Effector memory CD4-positive, alpha-beta T cell (primary cell): ENCODE results near the gene RAB27A.
"Not testable (repeated sequence)": the region's sequence is repeated elsewhere in the genome, so short reads cannot be mapped to it uniquely, and the experiment has no call there.

Experiments used
- DNase-seq, 3 donors: peaks; one replicate each; pipeline ENCODE4 v3.0.0-alpha.2; 2020
- H3K27ac ChIP-seq: 2 replicates; pipeline ENCODE4 v1.7.0; 2013; ENCODE audit warnings: mild to moderate bottlenecking, low read length, moderate library complexity; ENCODE audit not compliant: insufficient read depth, poor library complexity, severe bottlenecking
- H3K27me3 ChIP-seq: replicated peaks from 2 replicates; pipeline ENCODE4 v1.7.0; 2013; ENCODE audit warnings: mild to moderate bottlenecking, low read length; ENCODE audit not compliant: insufficient read depth, control insufficient read depth, poor library complexity, severe bottlenecking
- H3K36me3 ChIP-seq: 2 replicates; pipeline ENCODE4 v1.7.0; 2013; ENCODE audit warnings: mild to moderate bottlenecking, low read length, moderate library complexity; ENCODE audit not compliant: control insufficient read depth, insufficient read depth
- H3K4me1 ChIP-seq: 2 replicates; pipeline ENCODE4 v1.7.0; 2013; ENCODE audit warnings: low read length, mild to moderate bottlenecking; ENCODE audit not compliant: control insufficient read depth, insufficient read depth, poor library complexity, severe bottlenecking
- H3K4me3 ChIP-seq: 2 replicates; pipeline ENCODE4 v1.7.0; 2013; ENCODE audit warnings: low read length, low read depth, mild to moderate bottlenecking; ENCODE audit not compliant: insufficient read depth, poor library complexity, severe bottlenecking
- H3K9me3 ChIP-seq: 2 replicates; pipeline ENCODE4 v1.7.0; 2013; ENCODE audit warnings: mild to moderate bottlenecking, low read length, moderate library complexity; ENCODE audit not compliant: control insufficient read depth

Gene RAB27A

GRCh38 chr15:55254916-55255679 is 34.5 kb downstream of the RAB27A start:
- Histone ChIP-seq H3K9me3 (no peaks in the 10 kb centered on the region), H3K4me3 (peak overlapping the region; percentile 17), H3K4me1 (peaks cover 16% of the 10 kb centered on the region), H3K27ac (peak overlapping the region; percentile 24), H3K36me3 (no peaks in the 10 kb centered on the region), H3K27me3 (no peaks in the 10 kb centered on the region)
- DNase-seq = no peak

- Histone ChIP-seq H3K27ac (no peak overlapping the region), H3K36me3 (no peaks in the 10 kb centered on the region), H3K4me1 (peaks cover 16% of the 10 kb centered on the region), H3K9me3 (no peaks in the 10 kb centered on the region), H3K27me3 (no peaks in the 10 kb centered on the region), H3K4me3 (no peak overlapping the region)
- no peak for DNase-seq
These were observed 36.0 kb downstream of the RAB27A start for GRCh38 chr15:55253580-55253979.

- not testable (repeated sequence) for H3K4me3 ChIP-seq
These were observed 37.4 kb downstream of the RAB27A start for GRCh38 chr15:55252201-55252600.

GRCh38 chr15:55250941-55251340 is 38.7 kb downstream of the RAB27A start:
- DNase-seq = no peak
- H3K27me3 ChIP-seq = no peaks in the 10 kb centered on the region
- H3K36me3 ChIP-seq = no peaks in the 10 kb centered on the region
- H3K27ac ChIP-seq = no peak overlapping the region
- no peak overlapping the region for H3K4me3 ChIP-seq
- H3K4me1 ChIP-seq = peaks cover 13% of the 10 kb centered on the region
- no peaks in the 10 kb centered on the region for H3K9me3 ChIP-seq

More at GRCh38 chr15:55252201-55252600, 37.4 kb downstream of the RAB27A start:
- H3K27ac ChIP-seq, H3K36me3 ChIP-seq, H3K9me3 ChIP-seq, DNase-seq, H3K27me3 ChIP-seq: not testable (repeated sequence)
- peaks cover 16% of the 10 kb centered on the region for H3K4me1 ChIP-seq

- H3K36me3 ChIP-seq = no peaks in the 10 kb centered on the region
- H3K9me3 ChIP-seq = no peaks in the 10 kb centered on the region
- no peak overlapping the region for H3K27ac ChIP-seq
- H3K4me3 ChIP-seq = no peak overlapping the region
- H3K4me1 ChIP-seq = peaks cover 11% of the 10 kb centered on the region
- DNase-seq = no peak
- no peaks in the 10 kb centered on the region for H3K27me3 ChIP-seq
These were observed 39.2 kb downstream of the RAB27A start for GRCh38 chr15:55250392-55250791.

- DNase-seq, H3K36me3 ChIP-seq, H3K9me3 ChIP-seq, H3K4me3 ChIP-seq, H3K27ac ChIP-seq, H3K27me3 ChIP-seq: not testable (repeated sequence)
- peaks cover 11% of the 10 kb centered on the region for H3K4me1 ChIP-seq
These were observed 39.7 kb downstream of the RAB27A start for GRCh38 chr15:55249885-55250284.

GRCh38 chr15:55248895-55249294 is 40.7 kb downstream of the RAB27A start:
- H3K4me1 ChIP-seq = peaks cover 11% of the 10 kb centered on the region
- no peak for DNase-seq
- no peak overlapping the region for H3K4me3 ChIP-seq
- no peaks in the 10 kb centered on the region for H3K27me3 ChIP-seq
- no peaks in the 10 kb centered on the region for H3K9me3 ChIP-seq
- no peak overlapping the region for H3K27ac ChIP-seq
- H3K36me3 ChIP-seq = no peaks in the 10 kb centered on the region

- Histone ChIP-seq H3K4me3 (no peak overlapping the region), H3K36me3 (no peaks in the 10 kb centered on the region), H3K27me3 (no peaks in the 10 kb centered on the region), H3K27ac (no peak overlapping the region), H3K9me3 (no peaks in the 10 kb centered on the region), H3K4me1 (peaks cover 11% of the 10 kb centered on the region)
- DNase-seq = no peak
These were observed 41.7 kb downstream of the RAB27A start for GRCh38 chr15:55247766-55248427.

- no peaks in the 10 kb centered on the region for H3K36me3 ChIP-seq
These were observed 42.3 kb downstream of the RAB27A start for GRCh38 chr15:55247311-55247710.

GRCh38 chr15:55246567-55246966 is 43.0 kb downstream of the RAB27A start:
- no peaks in the 10 kb centered on the region for H3K27me3 ChIP-seq

More at GRCh38 chr15:55247311-55247710, 42.3 kb downstream of the RAB27A start:
- Histone ChIP-seq H3K9me3 (no peaks in the 10 kb centered on the region), H3K27ac (no peak overlapping the region), H3K27me3 (no peaks in the 10 kb centered on the region), H3K4me3 (no peak overlapping the region), H3K4me1 (peaks cover 11% of the 10 kb centered on the region)
- DNase-seq = no peak

More at GRCh38 chr15:55246567-55246966, 43.0 kb downstream of the RAB27A start:
- Histone ChIP-seq H3K4me1 (peaks cover 11% of the 10 kb centered on the region), H3K36me3 (no peaks in the 10 kb centered on the region), H3K4me3 (no peak overlapping the region), H3K9me3 (no peaks in the 10 kb centered on the region), H3K27ac (no peak overlapping the region)
- no peak for DNase-seq
